HEK293 (cell line): ENCODE measurements around the gene ZBTB5.

Source experiments
- CTCF ChIP-seq: fragments of 450-650 bp; formaldehyde crosslinking; IDR thresholded peaks from 2 replicates; pipeline ENCODE4 v1.5.1; 2016; ENCODE audit warnings: missing biosample characterization, missing genetic modification characterization
- KLF7 ChIP-seq: fragments of 450-650 bp; formaldehyde crosslinking; IDR thresholded peaks from 2 replicates; pipeline ENCODE4 v1.5.1; 2016; ENCODE audit warnings: missing biosample characterization, missing genetic modification characterization, borderline replicate concordance
- TSHZ1 ChIP-seq: fragments of 450-650 bp; formaldehyde crosslinking; IDR thresholded peaks from 2 replicates; pipeline ENCODE4 v1.5.1; 2016; ENCODE audit warnings: missing biosample characterization, missing genetic modification characterization, borderline replicate concordance
- YY1 ChIP-seq: fragments of 450-650 bp; formaldehyde crosslinking; IDR thresholded peaks from 2 replicates; pipeline ENCODE4 v1.5.1; 2018; ENCODE audit warnings: missing biosample characterization, missing genetic modification characterization
- ZBTB7A ChIP-seq: fragments of 450-650 bp; formaldehyde crosslinking; IDR thresholded peaks from 2 replicates; pipeline ENCODE4 v1.5.1; 2016; ENCODE audit warnings: low read depth, missing biosample characterization, missing genetic modification characterization
- ZFP37 ChIP-seq: fragments of 450-650 bp; formaldehyde crosslinking; IDR thresholded peaks from 2 replicates; pipeline ENCODE4 v1.5.1; 2016; ENCODE audit warnings: missing biosample characterization, missing genetic modification characterization
- ZNF121 ChIP-seq: fragments of 450-650 bp; formaldehyde crosslinking; IDR thresholded peaks from 2 replicates; pipeline ENCODE4 v1.5.1; 2016; ENCODE audit warnings: missing biosample characterization, missing genetic modification characterization
- ZNF174 ChIP-seq: fragments of 450-650 bp; formaldehyde crosslinking; IDR thresholded peaks from 2 replicates; pipeline ENCODE4 v1.5.0; 2017; ENCODE audit warnings: missing biosample characterization, mild to moderate bottlenecking, missing genetic modification characterization
- ZNF391 ChIP-seq: fragments of 450-650 bp; formaldehyde crosslinking; IDR thresholded peaks from 2 replicates; pipeline ENCODE4 v1.5.1; 2016; ENCODE audit warnings: low read depth, missing biosample characterization, missing genetic modification characterization, borderline replicate concordance
- ZNF768 ChIP-seq: fragments of 450-650 bp; formaldehyde crosslinking; IDR thresholded peaks from 2 replicates; pipeline ENCODE4 v1.5.1; 2018; ENCODE audit warnings: missing biosample characterization, mild to moderate bottlenecking, missing genetic modification characterization
- ZSCAN5A ChIP-seq: fragments of 450-650 bp; formaldehyde crosslinking; IDR thresholded peaks from 2 replicates; pipeline ENCODE4 v1.5.1; 2016; ENCODE audit warnings: missing biosample characterization, missing genetic modification characterization

GRCh38 chr9:37507566-37508134 lies 42.4 kb upstream of the ZBTB5 start:
- TF ChIP-seq CTCF = no peak
- no peak for TF ChIP-seq KLF7 (tag by site-specific recombination)
- TF ChIP-seq ZFP37 = no peak
- TF ChIP-seq YY1 = no peak
- TF ChIP-seq ZNF768 (tag by site-specific recombination) = no peak
- no peak for TF ChIP-seq TSHZ1 (tag by site-specific recombination)
- TF ChIP-seq ZSCAN5A (tag by site-specific recombination) = no peak
- no peak for TF ChIP-seq ZNF121 (tag by site-specific recombination)
- TF ChIP-seq ZNF174 (tag by site-specific recombination) = no peak
- no peak for TF ChIP-seq ZBTB7A (tag by site-specific recombination)
- no peak for TF ChIP-seq ZNF391 (tag by site-specific recombination)
